ENCODE measurements around the gene IL9. TPM values are rescaled to one million over a fixed set of nuclear protein-coding genes. Genes with fewer than 3 reads are reported as not detected.

The IL9 gene
- total RNA-seq = not detected

GRCh38 chr5:135895474-135896006, at the start of gene IL9:
TSS of gene IL9 (minus strand) at chr5:135895841. CDS start at chr5:135895816, 25 bp downstream.

Other genes with a start within 250 kb of the IL9 start
- 7.8 TPM for gene SLC25A48, start 61.2 kb downstream of the IL9 start, total RNA-seq
- gene LECT2, start 59.1 kb upstream of the IL9 start, total RNA-seq = not detected
- gene TGFBI, start 133.1 kb upstream of the IL9 start, total RNA-seq = 10.4 TPM
- 50.3 TPM for gene SMAD5, start 237.0 kb upstream of the IL9 start, total RNA-seq

All from diencephalon (tissue), 1 donor.